ENCODE measurements around the gene LMF1. TPM values are rescaled to one million over a fixed set of nuclear protein-coding genes. Genes with fewer than 3 reads are reported as not detected.

The LMF1 gene
- total RNA-seq, 1 donor: 35.8 TPM

DNA sequence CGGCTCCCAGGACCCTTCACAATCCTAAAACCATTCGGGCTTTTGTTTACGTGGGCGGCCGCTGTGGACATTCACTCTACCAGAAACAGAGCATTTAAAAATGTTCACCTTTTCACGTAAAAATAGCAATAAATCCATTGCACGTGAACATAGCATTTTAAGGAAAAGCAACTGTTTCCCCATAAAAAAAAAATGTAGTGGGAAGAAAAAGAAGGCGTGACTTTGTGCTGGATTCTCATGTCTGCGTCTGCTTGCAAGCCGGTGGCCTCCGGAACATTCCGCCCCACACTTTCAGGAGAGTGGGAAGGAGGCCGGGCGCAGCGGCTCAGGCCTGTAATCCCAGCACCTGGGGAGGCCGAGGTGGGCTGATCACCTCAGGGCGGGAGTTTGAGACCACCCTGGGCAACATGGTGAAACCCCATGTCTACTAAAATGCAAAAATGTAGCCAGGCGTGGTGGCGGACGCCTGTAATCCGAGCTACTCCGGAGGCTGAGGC lies 156.8 kb downstream of the LMF1 start:
- TF ChIP-seq, protein P1, sequence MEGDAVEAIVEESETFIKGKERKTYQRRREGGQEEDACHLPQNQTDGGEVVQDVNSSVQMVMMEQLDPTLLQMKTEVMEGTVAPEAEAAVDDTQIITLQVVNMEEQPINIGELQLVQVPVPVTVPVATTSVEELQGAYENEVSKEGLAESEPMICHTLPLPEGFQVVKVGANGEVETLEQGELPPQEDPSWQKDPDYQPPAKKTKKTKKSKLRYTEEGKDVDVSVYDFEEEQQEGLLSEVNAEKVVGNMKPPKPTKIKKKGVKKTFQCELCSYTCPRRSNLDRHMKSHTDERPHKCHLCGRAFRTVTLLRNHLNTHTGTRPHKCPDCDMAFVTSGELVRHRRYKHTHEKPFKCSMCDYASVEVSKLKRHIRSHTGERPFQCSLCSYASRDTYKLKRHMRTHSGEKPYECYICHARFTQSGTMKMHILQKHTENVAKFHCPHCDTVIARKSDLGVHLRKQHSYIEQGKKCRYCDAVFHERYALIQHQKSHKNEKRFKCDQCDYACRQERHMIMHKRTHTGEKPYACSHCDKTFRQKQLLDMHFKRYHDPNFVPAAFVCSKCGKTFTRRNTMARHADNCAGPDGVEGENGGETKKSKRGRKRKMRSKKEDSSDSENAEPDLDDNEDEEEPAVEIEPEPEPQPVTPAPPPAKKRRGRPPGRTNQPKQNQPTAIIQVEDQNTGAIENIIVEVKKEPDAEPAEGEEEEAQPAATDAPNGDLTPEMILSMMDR (IDR thresholded peaks at IDR 0.05; ENCODE audit: extremely low read depth, low read depth, low read length): no peak
- Histone ChIP-seq H4K20me1 (ENCODE audit: insufficient read depth, low read length) (no peaks in the 10 kb centered on the region), H3K36me3 (ENCODE audit: insufficient read depth, low read length) (no peaks in the 10 kb centered on the region), H3K27ac (ENCODE audit: low read depth, low read length) (no peak overlapping the region), H3K4me2 (ENCODE audit: insufficient read depth, low read length) (peak overlapping the region; percentile 43), H3K4me1 (ENCODE audit: insufficient read depth, low read length) (no peaks in the 10 kb centered on the region), H3K79me2 (ENCODE audit: insufficient read depth, low read length) (no peaks in the 10 kb centered on the region), H3K27me3 (ENCODE audit: insufficient read depth, low read length) (peaks cover 42% of the 10 kb centered on the region), H3K9me3 (ENCODE audit: low read depth, low read length) (no peaks in the 10 kb centered on the region), H3K4me3 (ENCODE audit: insufficient read depth, low read length) (peak overlapping the region; percentile 30), H2AFZ (ENCODE audit: low read length) (no peak overlapping the region)
- DNase-seq (ENCODE audit: insufficient read length, low spot score, missing footprints): no peak

DNA sequence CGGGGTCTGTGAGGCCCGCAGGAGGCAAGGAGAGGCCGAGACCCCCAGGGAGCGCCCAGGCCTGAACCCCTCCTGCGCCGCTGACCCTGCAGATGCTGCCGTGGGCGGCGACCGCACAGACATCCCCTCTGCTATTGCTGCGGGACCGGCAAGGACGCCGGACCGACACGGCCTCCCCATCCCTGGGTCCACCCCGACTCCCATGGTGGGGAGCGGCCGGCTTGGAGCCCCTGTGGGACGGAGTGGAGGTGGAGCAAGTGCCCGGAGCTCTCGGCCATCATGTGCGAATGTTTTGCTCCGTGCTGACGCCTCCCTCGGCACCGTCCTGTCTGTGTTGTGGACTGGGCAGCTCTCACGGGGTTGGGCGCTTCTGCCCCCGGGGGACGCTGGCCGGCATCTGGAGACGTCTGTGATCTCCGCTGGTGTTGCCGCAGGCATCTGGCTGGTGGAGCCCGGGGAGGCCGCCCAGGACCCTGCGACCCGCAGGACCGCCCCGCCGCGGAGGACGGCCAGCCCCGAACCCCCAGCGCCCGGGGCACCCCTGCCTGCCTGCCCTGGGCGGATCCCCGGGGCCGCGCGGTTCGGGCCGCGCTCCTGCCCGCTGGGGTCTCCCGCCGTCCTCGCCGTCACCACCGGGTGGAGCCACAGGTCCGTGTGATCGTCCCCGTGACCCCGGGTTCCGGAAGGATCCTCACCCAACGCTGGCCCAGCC lies 157.4 kb downstream of the LMF1 start:
- H3K79me2 ChIP-seq (ENCODE audit: insufficient read depth, low read length): no peaks in the 10 kb centered on the region
- H3K27me3 ChIP-seq (ENCODE audit: insufficient read depth, low read length): peaks cover 38% of the 10 kb centered on the region
- no peak overlapping the region for H3K27ac ChIP-seq (ENCODE audit: low read depth, low read length)
- H2AFZ ChIP-seq (ENCODE audit: low read length): no peak overlapping the region
- peak overlapping the region; percentile 43 for H3K4me2 ChIP-seq (ENCODE audit: insufficient read depth, low read length)
- no peaks in the 10 kb centered on the region for H3K9me3 ChIP-seq (ENCODE audit: low read depth, low read length)
- H3K4me1 ChIP-seq (ENCODE audit: insufficient read depth, low read length): peaks cover 2% of the 10 kb centered on the region
- DNase-seq (ENCODE audit: insufficient read length, low spot score, missing footprints): peak; percentile 94
- H3K36me3 ChIP-seq (ENCODE audit: insufficient read depth, low read length): no peaks in the 10 kb centered on the region
- TF ChIP-seq, protein P1 (IDR thresholded peaks at IDR 0.05; ENCODE audit: extremely low read depth, low read depth, low read length): peak; percentile 37
- no peaks in the 10 kb centered on the region for H4K20me1 ChIP-seq (ENCODE audit: insufficient read depth, low read length)
- H3K4me3 ChIP-seq (ENCODE audit: insufficient read depth, low read length): peak overlapping the region; percentile 30

DNA sequence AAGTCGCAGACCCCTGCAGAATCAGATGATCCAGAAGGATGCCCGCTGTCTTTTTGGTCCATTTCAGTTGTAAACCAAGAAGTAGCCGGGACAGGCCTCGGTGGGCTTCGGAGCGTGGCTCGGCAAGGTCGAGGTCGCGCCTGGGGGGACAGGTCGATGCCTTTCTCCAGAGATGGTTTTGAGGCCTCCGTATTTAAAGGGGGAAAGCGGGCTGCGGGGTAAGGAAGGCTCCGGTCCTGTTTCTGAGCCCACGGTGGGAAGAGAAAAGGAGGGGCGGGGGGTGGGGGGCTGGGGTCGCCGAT lies 162.7 kb downstream of the LMF1 start:
- H2AFZ ChIP-seq (ENCODE audit: low read length): peak overlapping the region; percentile 98
- TF ChIP-seq, protein P1 (IDR thresholded peaks at IDR 0.05; ENCODE audit: extremely low read depth, low read depth, low read length): no peak
- peaks cover 8% of the 10 kb centered on the region for H3K27me3 ChIP-seq (ENCODE audit: insufficient read depth, low read length)
- no peaks in the 10 kb centered on the region for H3K9me3 ChIP-seq (ENCODE audit: low read depth, low read length)
- H3K79me2 ChIP-seq (ENCODE audit: insufficient read depth, low read length): peaks cover 4% of the 10 kb centered on the region
- peak overlapping the region; percentile 89 for H3K4me2 ChIP-seq (ENCODE audit: insufficient read depth, low read length)
- H4K20me1 ChIP-seq (ENCODE audit: insufficient read depth, low read length): no peaks in the 10 kb centered on the region
- H3K27ac ChIP-seq (ENCODE audit: low read depth, low read length): no peak overlapping the region
- H3K36me3 ChIP-seq (ENCODE audit: insufficient read depth, low read length): no peaks in the 10 kb centered on the region
- peak overlapping the region; percentile 89 for H3K4me3 ChIP-seq (ENCODE audit: insufficient read depth, low read length)
- no peak for DNase-seq (ENCODE audit: insufficient read length, low spot score, missing footprints)
- H3K4me1 ChIP-seq (ENCODE audit: insufficient read depth, low read length): peaks cover 6% of the 10 kb centered on the region

DNA sequence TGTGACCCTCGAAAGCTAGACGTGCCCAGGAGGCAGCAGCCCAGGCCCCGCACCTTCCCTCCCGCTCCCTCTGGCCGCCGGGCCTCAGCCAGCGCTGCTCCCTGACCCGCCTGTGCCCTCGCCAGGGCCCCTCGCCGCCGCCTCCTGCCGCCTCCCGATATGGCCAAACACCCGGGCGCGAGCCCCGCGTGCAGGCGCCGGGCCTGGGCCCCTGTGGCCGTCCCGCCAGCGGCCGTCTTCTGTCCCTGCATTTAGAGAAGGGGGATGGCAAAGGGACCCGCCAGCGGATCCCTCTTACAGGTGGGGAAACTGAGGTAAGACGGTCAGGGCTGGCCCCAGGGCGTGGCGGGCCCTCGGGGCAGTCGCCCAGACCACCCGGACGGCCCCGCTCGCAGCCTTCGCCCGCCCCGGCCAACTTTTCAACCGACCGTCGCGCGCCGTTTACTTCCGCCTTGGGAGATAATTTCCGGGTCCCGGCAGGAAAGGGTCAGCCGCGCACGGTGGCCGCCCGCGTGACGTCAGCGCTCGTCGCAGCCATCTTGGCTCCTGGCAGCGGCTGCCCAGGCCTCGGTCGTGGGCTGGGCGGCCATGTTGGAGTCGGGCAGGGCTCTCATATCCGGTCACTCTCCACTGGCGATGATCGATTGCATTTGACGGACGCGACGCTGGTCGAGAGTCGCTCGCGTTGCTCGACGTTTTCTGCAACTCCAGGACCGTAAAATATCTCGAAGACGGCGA lies 163.3 kb downstream of the LMF1 start:
- Histone ChIP-seq H3K4me1 (ENCODE audit: insufficient read depth, low read length) (peaks cover 6% of the 10 kb centered on the region), H3K9me3 (ENCODE audit: low read depth, low read length) (no peaks in the 10 kb centered on the region), H3K79me2 (ENCODE audit: insufficient read depth, low read length) (peaks cover 4% of the 10 kb centered on the region), H3K36me3 (ENCODE audit: insufficient read depth, low read length) (no peaks in the 10 kb centered on the region), H3K4me3 (ENCODE audit: insufficient read depth, low read length) (peak overlapping the region; percentile 89), H3K27ac (ENCODE audit: low read depth, low read length) (peak overlapping the region; percentile 82), H4K20me1 (ENCODE audit: insufficient read depth, low read length) (no peaks in the 10 kb centered on the region), H3K4me2 (ENCODE audit: insufficient read depth, low read length) (peak overlapping the region; percentile 89), H3K27me3 (ENCODE audit: insufficient read depth, low read length) (peaks cover 8% of the 10 kb centered on the region), H2AFZ (ENCODE audit: low read length) (peak overlapping the region; percentile 98)
- TF ChIP-seq, protein P1 (IDR thresholded peaks at IDR 0.05; ENCODE audit: extremely low read depth, low read depth, low read length): no peak
- peak; percentile 100 for DNase-seq (ENCODE audit: insufficient read length, low spot score, missing footprints)

Measured in osteoblast (primary cell).